TTC549 (cell line): Measurements from ENCODE around the gene GGCT.
"Not testable (repeated sequence)": the region's sequence is repeated elsewhere in the genome, so short reads cannot be mapped to it uniquely, and the experiment has no call there.

Source experiments
- FAIRE-seq: peaks from 2 replicates; lab custom pipeline; 2012; peaks lifted over from hg19 to GRCh38; lab: Jason Lieb, UNC

The GGCT gene

GRCh38 chr7:30515761-30516160 lies 11.1 kb upstream of the GGCT start:
- FAIRE-seq: no peak

GRCh38 chr7:30514776-30515175 lies 10.1 kb upstream of the GGCT start:
- FAIRE-seq: no peak

DNA sequence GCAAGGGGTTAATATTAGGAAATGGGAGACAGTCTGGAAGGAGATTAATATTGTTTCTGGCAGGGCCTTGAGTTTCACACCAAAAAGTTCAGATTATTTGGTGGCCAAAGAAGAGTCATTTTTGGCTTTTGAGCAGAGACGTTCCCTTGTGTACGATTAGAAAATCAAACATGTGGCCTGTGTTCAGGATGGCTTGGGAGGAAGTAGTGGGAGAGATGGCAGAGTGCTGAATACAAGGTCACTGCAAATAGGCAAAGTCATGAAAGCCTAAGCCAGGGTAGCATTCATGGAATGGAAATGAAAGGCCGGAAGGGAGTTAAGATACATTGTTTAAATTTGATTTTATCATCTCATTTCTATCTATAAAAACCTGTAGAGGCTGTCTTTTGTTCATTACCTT lies 9.5 kb upstream of the GGCT start:
- no peak for FAIRE-seq

DNA sequence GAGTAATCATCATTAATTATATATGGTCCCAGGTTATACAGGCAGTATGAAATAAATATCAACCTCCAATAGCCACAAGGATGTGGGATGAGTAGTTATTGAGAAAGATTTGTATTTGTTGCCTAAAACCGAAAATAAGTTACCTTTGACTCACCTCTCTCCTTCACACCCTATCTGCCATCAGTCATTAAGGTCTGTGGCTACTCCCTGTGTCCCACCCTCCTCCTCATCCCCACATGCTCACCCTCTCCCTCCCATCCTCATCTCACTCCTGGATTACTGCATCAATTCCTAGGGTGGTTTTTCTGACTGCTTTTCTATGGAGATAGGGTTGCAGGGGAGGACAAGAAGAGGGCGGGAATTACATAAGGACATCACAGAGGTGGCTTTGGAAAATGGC lies 9.1 kb upstream of the GGCT start:
- no peak for FAIRE-seq

- no peak for FAIRE-seq
Observed at GRCh38 chr7:30511973-30512662, 7.5 kb upstream of the GGCT start.

- no peak for FAIRE-seq
Observed at GRCh38 chr7:30511494-30511893, 6.9 kb upstream of the GGCT start.

- peak; percentile 76 for FAIRE-seq
Observed at GRCh38 chr7:30510124-30511075, 5.8 kb upstream of the GGCT start.

- FAIRE-seq: not testable (repeated sequence)
Observed at GRCh38 chr7:30509171-30509857, 4.7 kb upstream of the GGCT start.

- FAIRE-seq: not testable (repeated sequence)
Observed at GRCh38 chr7:30507346-30507900, 2.8 kb upstream of the GGCT start.

GRCh38 chr7:30505174-30505697 lies 607 bp upstream of the GGCT start:
- FAIRE-seq: no peak

DNA sequence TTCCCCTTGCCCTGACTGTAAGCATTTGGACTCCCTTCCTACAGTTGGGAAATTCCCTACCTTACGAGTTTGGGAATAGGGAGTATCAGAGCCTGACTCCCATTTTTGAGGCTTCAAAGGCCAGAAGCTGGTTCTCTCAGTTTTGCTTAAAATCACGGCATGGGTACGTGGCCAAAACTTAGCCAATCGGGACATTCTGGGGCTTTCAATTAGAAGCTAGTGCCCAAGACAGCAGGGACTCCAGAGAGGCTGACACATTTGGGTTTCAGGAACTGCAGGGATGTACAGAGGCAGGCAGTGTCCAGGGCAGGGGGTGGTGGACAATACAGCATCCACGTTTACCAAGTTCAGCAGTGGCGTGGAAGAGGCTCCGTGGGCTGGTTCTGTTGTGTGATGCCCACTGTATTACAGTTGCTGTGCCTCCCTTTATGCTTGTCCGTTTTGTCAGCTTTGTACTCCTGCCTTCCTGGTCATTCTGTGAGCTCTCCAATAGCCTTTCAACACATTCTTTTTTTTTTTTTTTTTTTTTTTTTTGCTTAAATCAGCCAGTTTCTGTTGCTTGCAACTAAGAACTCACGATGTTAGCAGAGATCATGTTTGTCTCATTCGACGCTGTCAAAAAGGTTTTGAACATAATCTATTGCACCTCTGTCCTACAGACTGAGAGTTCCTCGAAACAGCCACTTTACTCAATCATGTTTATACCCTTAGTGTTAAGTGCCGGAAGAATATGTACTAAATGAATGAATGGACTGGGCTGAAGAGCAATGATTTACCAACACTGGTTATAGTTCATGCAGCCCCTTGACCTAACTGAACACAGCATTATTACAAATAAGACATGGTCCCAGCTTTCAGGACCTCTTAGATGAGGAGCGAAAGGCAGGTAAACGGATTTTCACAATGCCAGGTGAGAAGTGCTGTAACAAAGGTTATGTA lies 1.1 kb downstream of the GGCT start:
- FAIRE-seq: no peak

GRCh38 chr7:30502470-30503251 lies 2.0 kb downstream of the GGCT start:
- no peak for FAIRE-seq

GRCh38 chr7:30501264-30501663 lies 3.4 kb downstream of the GGCT start:
- FAIRE-seq: no peak

DNA sequence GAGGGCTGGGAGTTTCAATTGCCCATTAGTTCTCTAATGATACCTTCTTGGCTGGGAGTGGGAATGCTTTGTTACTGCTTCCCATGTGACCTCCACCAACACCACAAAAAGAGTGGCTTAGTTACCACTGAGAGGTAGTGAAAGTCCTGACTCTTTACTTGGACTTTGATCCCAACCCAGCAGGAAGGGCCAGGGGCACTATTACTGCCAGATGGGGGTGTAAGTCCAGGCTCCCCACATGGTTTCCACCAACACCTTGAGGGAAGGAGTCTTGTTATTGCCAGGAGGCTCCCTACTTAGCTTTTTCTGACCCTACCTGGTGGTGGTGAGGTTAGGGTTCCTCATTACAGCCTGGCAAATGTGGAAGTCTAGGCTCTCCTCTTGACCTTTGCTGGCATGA lies 11.4 kb downstream of the GGCT start:
- FAIRE-seq: no peak

- FAIRE-seq: no peak
Observed at GRCh38 chr7:30491417-30491816, 13.2 kb downstream of the GGCT start.

DNA sequence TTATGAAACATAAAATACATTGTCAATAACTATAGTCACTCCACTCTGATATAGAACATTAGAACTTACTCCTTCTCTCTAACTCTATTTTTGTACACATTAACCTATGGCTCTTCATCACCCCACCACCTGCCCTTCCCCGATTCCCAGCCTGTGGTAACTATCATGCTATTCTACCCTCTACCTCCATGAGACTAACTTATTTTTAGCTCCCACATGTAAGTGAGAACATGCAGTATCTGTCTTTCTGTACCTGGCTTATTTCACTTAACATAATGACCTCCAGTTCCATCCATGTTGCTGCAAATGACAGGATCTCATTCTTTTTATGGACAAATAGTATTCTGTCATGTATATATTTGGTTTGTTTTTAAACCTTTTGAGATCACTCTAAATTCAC lies 17.3 kb downstream of the GGCT start:
- no peak for FAIRE-seq

DNA sequence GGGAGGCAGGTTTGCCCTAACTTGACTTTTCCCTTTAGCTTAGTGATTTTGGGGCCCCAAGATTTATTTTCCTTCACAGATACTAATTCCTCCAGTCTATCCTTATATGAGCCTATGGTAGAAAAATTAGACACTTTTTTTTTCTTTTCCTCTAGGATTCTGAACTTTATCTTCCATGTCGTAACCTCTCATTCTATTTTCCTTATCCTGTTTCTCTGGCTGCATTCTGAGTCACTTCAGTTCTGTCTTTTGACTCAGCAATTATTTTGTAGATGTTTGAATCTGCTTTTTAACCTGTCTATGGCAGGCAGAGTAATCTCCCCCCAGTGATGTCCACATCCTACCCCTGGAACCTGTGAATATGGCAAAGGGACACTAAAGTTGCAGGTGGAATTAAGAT lies 19.0 kb downstream of the GGCT start:
- no peak for FAIRE-seq

GRCh38 chr7:30481416-30481815 lies 23.2 kb downstream of the GGCT start:
- not testable (repeated sequence) for FAIRE-seq

- FAIRE-seq: no peak
Observed at GRCh38 chr7:30479202-30480120, 25.2 kb downstream of the GGCT start.
